DMS153 treated with DMSO at 0.1 percent for 48 hours (cell line): ENCODE results near the gene FFAR2.
"Not testable (repeated sequence)": the region's sequence is repeated elsewhere in the genome, so short reads cannot be mapped to it uniquely, and the experiment has no call there.

Experiments
- DNase-seq: peaks from one replicate; lab custom pipeline; 2025; ENCODE audit not compliant: unreplicated experiment; lab: John Stamatoyannopoulos, UW

FFAR2 gene

GRCh38 chr19:35423406-35423805 lies 24.7 kb upstream of the FFAR2 start:
- DNase-seq: not testable (repeated sequence)

- no peak for DNase-seq
Measured at GRCh38 chr19:35425682-35426081, 22.4 kb upstream of the FFAR2 start.

GRCh38 chr19:35427187-35427586 lies 20.9 kb upstream of the FFAR2 start:
- no peak for DNase-seq

- DNase-seq: no peak
Measured at GRCh38 chr19:35429698-35430408, 18.2 kb upstream of the FFAR2 start.

GRCh38 chr19:35430409-35431144 lies 17.5 kb upstream of the FFAR2 start:
- DNase-seq: no peak

GRCh38 chr19:35431145-35431807 lies 16.8 kb upstream of the FFAR2 start:
- DNase-seq: no peak

- DNase-seq: no peak
Measured at GRCh38 chr19:35432911-35433310, 15.1 kb upstream of the FFAR2 start.

- no peak for DNase-seq
Measured at GRCh38 chr19:35433448-35433847, 14.6 kb upstream of the FFAR2 start.

GRCh38 chr19:35435896-35436295 lies 12.2 kb upstream of the FFAR2 start:
- DNase-seq: no peak

GRCh38 chr19:35436477-35437405 lies 11.3 kb upstream of the FFAR2 start:
- no peak for DNase-seq

- no peak for DNase-seq
Measured at GRCh38 chr19:35437406-35437951, 10.6 kb upstream of the FFAR2 start.

GRCh38 chr19:35438096-35438495 lies 10.0 kb upstream of the FFAR2 start:
- no peak for DNase-seq

- no peak for DNase-seq
Measured at GRCh38 chr19:35438527-35438926, 9.5 kb upstream of the FFAR2 start.

GRCh38 chr19:35439921-35440320 lies 8.1 kb upstream of the FFAR2 start:
- no peak for DNase-seq

- DNase-seq: no peak
Measured at GRCh38 chr19:35442091-35442490, 6.0 kb upstream of the FFAR2 start.

- no peak for DNase-seq
Measured at GRCh38 chr19:35444735-35445134, 3.3 kb upstream of the FFAR2 start.

- DNase-seq: no peak
Measured at GRCh38 chr19:35445826-35446593, 2.0 kb upstream of the FFAR2 start.

GRCh38 chr19:35449359-35450043 lies 1.4 kb downstream of the FFAR2 start:
- peak; percentile 62 for DNase-seq

- DNase-seq: no peak
Measured at GRCh38 chr19:35451338-35452096, 3.5 kb downstream of the FFAR2 start.
